Lung (tissue), 12 donors: ENCODE data around the gene DOK7. TPM values are rescaled to one million over a fixed set of nuclear protein-coding genes. Genes with fewer than 3 reads are reported as not detected.
A peak's percentile ranks its signal among the peaks of the same experiment; 100 is the strongest.

Source experiments
- ATAC-seq: fragments of 200-7000 bp; cut with Tn5 transposase; one replicate; pipeline ENCODE4 v1.9.1; 2020; ENCODE audit warnings: moderate number of reproducible peaks; ENCODE audit not compliant: insufficient read depth, low FRiP score
- DNase-seq, 3 donors: peaks; one replicate each; pipeline ENCODE4 v3.0.0-alpha.2; 2013 to 2017
- H3K27ac ChIP-seq, 2 donors: one replicate each; pipeline ENCODE4 v1.5.1; 2013; ENCODE audit warnings: mild to moderate bottlenecking in 2 of 2, moderate library complexity in 2 of 2, control low read depth in 1 of 2, inconsistent platforms in 1 of 2, low read depth in 1 of 2, low read length in 1 of 2
- H3K27me3 ChIP-seq, 3 donors: one replicate each; pipeline ENCODE4 v1.5.1; 2013; ENCODE audit warnings: low read length in 2 of 3; ENCODE audit not compliant: control insufficient read depth in 3 of 3, insufficient read depth in 3 of 3
- H3K36me3 ChIP-seq, 4 donors: one replicate each; pipeline ENCODE4 v1.5.1; 2013; ENCODE audit warnings: low read length in 4 of 4, mild to moderate bottlenecking in 1 of 4, moderate library complexity in 1 of 4; ENCODE audit not compliant: control insufficient read depth in 4 of 4, insufficient read depth in 4 of 4
- H3K4me1 ChIP-seq, 5 donors: one replicate each; pipeline ENCODE4 v1.5.1; 2013; ENCODE audit warnings: low read length in 5 of 5, mild to moderate bottlenecking in 2 of 5, moderate library complexity in 1 of 5; ENCODE audit not compliant: control insufficient read depth in 5 of 5, insufficient read depth in 5 of 5
- H3K4me3 ChIP-seq: one replicate; pipeline ENCODE4 v1.5.1; 2013; ENCODE audit warnings: mild to moderate bottlenecking, control low read depth, moderate library complexity
- H3K9ac ChIP-seq, 2 donors: one replicate each; pipeline ENCODE4 v1.5.1; 2013; ENCODE audit warnings: low read length in 2 of 2, control low read depth in 1 of 2; ENCODE audit not compliant: insufficient read depth in 1 of 2
- H3K9me3 ChIP-seq, 4 donors: one replicate each; pipeline ENCODE4 v1.5.1; 2013; ENCODE audit warnings: low read length in 3 of 4, mild to moderate bottlenecking in 1 of 4, moderate library complexity in 1 of 4; ENCODE audit not compliant: control insufficient read depth in 4 of 4, insufficient read depth in 3 of 4
- CTCF ChIP-seq: IDR thresholded peaks from 2 replicates; pipeline ENCODE4 v1.5.1; 2012; ENCODE audit warnings: mild to moderate bottlenecking; ENCODE audit errors: control extremely low read depth, extremely low read depth
- WGBS, 2 donors: extraction: QIAGEN DNeasy Blood & Tissue Kit; methylation state at CpG; one replicate each; pipeline ENCODE4 v1.1.7; 2013; 5-methylcytosine and 5-hydroxymethylcytosine counted together
- polyA plus RNA-seq, 2 donors: library from polyadenylated mRNA; stranded (reverse); fragments of 200-250 nt; gene quantifications; one replicate each; pipeline ENCODE4 v1.2.1, GENCODE V29; 2013
- total RNA-seq, 2 donors: library from RNA; depleted of rRNA in 1 of 2; stranded (reverse); fragments of >200 nt in 1 of 2; gene quantifications; one replicate each; pipeline ENCODE4 v1.2.1, GENCODE V29; 2014 to 2021
- donor health status: control.
- donor health status: control.
- donor health status: Bipolar disorder and iron deficiency.
- donor health status: healthy.
- donor health status: DM: yes; HTN: yes; CAD: no.

The DOK7 gene
- total and polyA plus RNA-seq, 4 donors: 0.53 to 2.7 (median 1.4) TPM

- WGBS, 2 donors: 92 to 93% methylated on average over 33 of the region's 33 CpGs
- Histone ChIP-seq H3K27ac (no peak overlapping the region), H3K27me3 (no peaks in the 10 kb centered on the region), H3K9me3 (no peaks in the 10 kb centered on the region), H3K36me3 (peaks cover 0 to 30% (median 21%) of the 10 kb centered on the region in 4 donors), H3K9ac (no peak overlapping the region), H3K4me1 (peaks cover 0 to 13% (median 0%) of the 10 kb centered on the region in 5 donors), H3K4me3 (no peak overlapping the region)
- no peak for TF ChIP-seq CTCF
- DNase-seq: peak in 1 of 3 donors; percentile 4
- no peak for ATAC-seq
Measured at GRCh38 chr4:3415471-3416141, 47.5 kb upstream of the DOK7 start.

GRCh38 chr4:3416270-3416669 lies 46.8 kb upstream of the DOK7 start:
- H3K27me3 ChIP-seq: no peaks in the 10 kb centered on the region
- DNase-seq (peak in 1 of 3 donors; percentile 4), ATAC-seq (no peak)
- H3K9ac ChIP-seq: no peak overlapping the region
- H3K4me3 ChIP-seq: no peak overlapping the region
- peaks cover 0 to 33% (median 21%) of the 10 kb centered on the region in 4 donors for H3K36me3 ChIP-seq
- H3K9me3 ChIP-seq: no peaks in the 10 kb centered on the region
- no peak overlapping the region for H3K27ac ChIP-seq
- WGBS, 2 donors: 89 to 93% methylated on average over 18 of the region's 18 CpGs
- peaks cover 0 to 13% (median 0%) of the 10 kb centered on the region in 5 donors for H3K4me1 ChIP-seq
- TF ChIP-seq CTCF: no peak

- Histone ChIP-seq H3K9ac (no peak overlapping the region), H3K36me3 (peaks cover 0 to 38% (median 21%) of the 10 kb centered on the region in 4 donors), H3K27ac (no peak overlapping the region), H3K27me3 (no peaks in the 10 kb centered on the region), H3K4me1 (peaks cover 0 to 13% (median 0%) of the 10 kb centered on the region in 5 donors), H3K9me3 (peaks cover 0 to 2% (median 0%) of the 10 kb centered on the region in 4 donors), H3K4me3 (no peak overlapping the region)
- TF ChIP-seq CTCF: no peak
- DNase-seq (no peak), ATAC-seq (no peak)
- WGBS, 2 donors: 95 to 96% methylated on average over 17 of the region's 17 CpGs
Measured at GRCh38 chr4:3416821-3417221, 46.3 kb upstream of the DOK7 start.
